ENCODE results near the gene PLAGL1. TPM values are rescaled to one million over a fixed set of nuclear protein-coding genes. Genes with fewer than 3 reads are reported as not detected.

PLAGL1 gene
- total RNA-seq, 1 experiment from 2014 or later = 24.3 TPM

DNA sequence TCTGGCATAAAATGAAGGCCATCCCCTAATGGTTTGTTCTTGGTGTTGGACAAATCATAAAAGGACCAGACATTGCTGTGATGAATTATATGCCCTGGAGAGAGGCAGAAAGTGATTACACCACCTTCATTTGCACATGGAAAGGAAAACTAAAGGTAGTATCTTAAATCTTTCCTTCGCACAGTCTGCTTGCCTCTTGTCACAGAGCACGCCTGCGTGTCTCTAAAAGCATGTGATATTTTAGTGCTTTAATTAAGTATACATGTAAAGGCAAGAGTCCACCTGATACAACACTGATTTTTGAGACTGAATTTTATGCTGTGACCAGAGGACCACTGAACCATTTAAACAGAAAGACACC lies 28.8 kb upstream of the PLAGL1 start:
- intact Hi-C loops (cut with micrococcal nuclease; ENCODE audit: unreplicated experiment) (no loop called here), in situ Hi-C loops (cut with HindIII; ENCODE audit: low pct_unique_long_range_greater_than_20kb, low sequenced_read_pairs) (no loop called here)
- TF ChIP-seq SIN3A (IDR thresholded peaks at IDR 0.05; ENCODE audit: borderline replicate concordance, insufficient read depth, low read depth, low read length) (no peak), POLR2AphosphoS5 (IDR thresholded peaks at IDR 0.05; ENCODE audit: low read depth, low read length) (no peak), TCF7L2 (IDR thresholded peaks at IDR 0.05; ENCODE audit: low read depth, low read length) (no peak)
- TF ChIP-seq, protein P1, sequence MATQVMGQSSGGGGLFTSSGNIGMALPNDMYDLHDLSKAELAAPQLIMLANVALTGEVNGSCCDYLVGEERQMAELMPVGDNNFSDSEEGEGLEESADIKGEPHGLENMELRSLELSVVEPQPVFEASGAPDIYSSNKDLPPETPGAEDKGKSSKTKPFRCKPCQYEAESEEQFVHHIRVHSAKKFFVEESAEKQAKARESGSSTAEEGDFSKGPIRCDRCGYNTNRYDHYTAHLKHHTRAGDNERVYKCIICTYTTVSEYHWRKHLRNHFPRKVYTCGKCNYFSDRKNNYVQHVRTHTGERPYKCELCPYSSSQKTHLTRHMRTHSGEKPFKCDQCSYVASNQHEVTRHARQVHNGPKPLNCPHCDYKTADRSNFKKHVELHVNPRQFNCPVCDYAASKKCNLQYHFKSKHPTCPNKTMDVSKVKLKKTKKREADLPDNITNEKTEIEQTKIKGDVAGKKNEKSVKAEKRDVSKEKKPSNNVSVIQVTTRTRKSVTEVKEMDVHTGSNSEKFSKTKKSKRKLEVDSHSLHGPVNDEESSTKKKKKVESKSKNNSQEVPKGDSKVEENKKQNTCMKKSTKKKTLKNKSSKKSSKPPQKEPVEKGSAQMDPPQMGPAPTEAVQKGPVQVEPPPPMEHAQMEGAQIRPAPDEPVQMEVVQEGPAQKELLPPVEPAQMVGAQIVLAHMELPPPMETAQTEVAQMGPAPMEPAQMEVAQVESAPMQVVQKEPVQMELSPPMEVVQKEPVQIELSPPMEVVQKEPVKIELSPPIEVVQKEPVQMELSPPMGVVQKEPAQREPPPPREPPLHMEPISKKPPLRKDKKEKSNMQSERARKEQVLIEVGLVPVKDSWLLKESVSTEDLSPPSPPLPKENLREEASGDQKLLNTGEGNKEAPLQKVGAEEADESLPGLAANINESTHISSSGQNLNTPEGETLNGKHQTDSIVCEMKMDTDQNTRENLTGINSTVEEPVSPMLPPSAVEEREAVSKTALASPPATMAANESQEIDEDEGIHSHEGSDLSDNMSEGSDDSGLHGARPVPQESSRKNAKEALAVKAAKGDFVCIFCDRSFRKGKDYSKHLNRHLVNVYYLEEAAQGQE (IDR thresholded peaks at IDR 0.05; ENCODE audit: insufficient read depth in 1 of 2, low read depth in 2 of 2, low read length in 1 of 2) = no peak
- TF ChIP-seq, protein P2, sequence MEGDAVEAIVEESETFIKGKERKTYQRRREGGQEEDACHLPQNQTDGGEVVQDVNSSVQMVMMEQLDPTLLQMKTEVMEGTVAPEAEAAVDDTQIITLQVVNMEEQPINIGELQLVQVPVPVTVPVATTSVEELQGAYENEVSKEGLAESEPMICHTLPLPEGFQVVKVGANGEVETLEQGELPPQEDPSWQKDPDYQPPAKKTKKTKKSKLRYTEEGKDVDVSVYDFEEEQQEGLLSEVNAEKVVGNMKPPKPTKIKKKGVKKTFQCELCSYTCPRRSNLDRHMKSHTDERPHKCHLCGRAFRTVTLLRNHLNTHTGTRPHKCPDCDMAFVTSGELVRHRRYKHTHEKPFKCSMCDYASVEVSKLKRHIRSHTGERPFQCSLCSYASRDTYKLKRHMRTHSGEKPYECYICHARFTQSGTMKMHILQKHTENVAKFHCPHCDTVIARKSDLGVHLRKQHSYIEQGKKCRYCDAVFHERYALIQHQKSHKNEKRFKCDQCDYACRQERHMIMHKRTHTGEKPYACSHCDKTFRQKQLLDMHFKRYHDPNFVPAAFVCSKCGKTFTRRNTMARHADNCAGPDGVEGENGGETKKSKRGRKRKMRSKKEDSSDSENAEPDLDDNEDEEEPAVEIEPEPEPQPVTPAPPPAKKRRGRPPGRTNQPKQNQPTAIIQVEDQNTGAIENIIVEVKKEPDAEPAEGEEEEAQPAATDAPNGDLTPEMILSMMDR (IDR thresholded peaks at IDR 0.05) = no peak
- Histone ChIP-seq H3K4me3 (ENCODE audit: low read depth in 2 of 2, low read length in 2 of 2) (no peak overlapping the region), H3K27me3 (ENCODE audit: control insufficient read depth, insufficient read depth, low read length) (no peaks in the 10 kb centered on the region), H3K4me1 (ENCODE audit: control insufficient read depth, insufficient read depth, low read length) (no peaks in the 10 kb centered on the region), H3K36me3 (ENCODE audit: control insufficient read depth, insufficient read depth, low read length) (no peaks in the 10 kb centered on the region), H3K9me3 (ENCODE audit: control insufficient read depth, insufficient read depth, low read depth, low read length) (no peaks in the 10 kb centered on the region), H3K27ac (ENCODE audit: low read length) (no peak overlapping the region)
- ChIA-PET CTCF (no interaction called here), POLR2A (no interaction called here)
- ATAC-seq (no peak), DNase-seq (ENCODE audit: low read depth, low spot score) (no peak)
- BruUV-seq (replicated peaks) = no TSS peak

DNA sequence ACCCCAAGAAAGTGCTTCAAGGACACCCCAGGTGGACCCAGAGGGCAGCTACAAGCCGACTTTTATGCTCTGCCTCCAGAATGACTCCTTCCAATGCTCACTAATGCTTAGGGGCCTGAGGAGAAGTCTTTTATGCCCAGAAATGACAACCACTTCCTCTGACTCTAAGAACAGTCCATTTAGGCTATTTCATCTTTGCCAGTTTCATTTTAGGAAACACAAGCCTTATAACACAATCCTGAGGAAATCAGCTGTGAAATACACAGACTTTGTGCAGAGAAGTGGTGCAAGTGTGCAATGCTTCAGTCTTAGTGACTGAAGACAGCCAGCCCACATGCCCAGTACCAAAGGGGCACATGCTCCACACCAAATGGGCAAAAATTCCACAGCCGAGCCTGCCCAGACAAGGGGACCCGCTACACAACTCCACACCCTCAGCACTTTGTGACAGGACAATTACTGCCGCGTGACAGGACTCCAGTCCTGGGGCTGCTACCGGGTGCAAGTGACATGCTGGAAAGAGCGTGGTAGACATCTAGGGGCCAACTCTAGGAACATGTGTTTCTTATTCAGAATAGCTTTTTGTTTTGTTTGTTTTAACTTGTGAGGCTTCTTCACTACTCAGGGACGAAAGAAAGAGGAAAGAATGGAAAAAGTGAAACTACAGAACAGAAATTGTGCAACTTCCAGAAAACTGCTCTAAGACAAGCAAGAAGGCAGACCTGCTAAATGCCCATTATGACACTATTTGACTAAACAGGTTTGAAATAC lies 28.2 kb upstream of the PLAGL1 start:
- Histone ChIP-seq H3K9me3 (ENCODE audit: control insufficient read depth, insufficient read depth, low read depth, low read length) (no peaks in the 10 kb centered on the region), H3K27ac (ENCODE audit: low read length) (no peak overlapping the region), H3K4me1 (ENCODE audit: control insufficient read depth, insufficient read depth, low read length) (no peaks in the 10 kb centered on the region), H3K27me3 (ENCODE audit: control insufficient read depth, insufficient read depth, low read length) (no peaks in the 10 kb centered on the region), H3K4me3 (ENCODE audit: low read depth in 2 of 2, low read length in 2 of 2) (no peak overlapping the region; a peak in 1 of 4 replicates), H3K36me3 (ENCODE audit: control insufficient read depth, insufficient read depth, low read length) (no peaks in the 10 kb centered on the region)
- in situ Hi-C loops (cut with HindIII; ENCODE audit: low pct_unique_long_range_greater_than_20kb, low sequenced_read_pairs) = no loop called here
- CTCF ChIA-PET = no interaction called here
- DNase-seq (ENCODE audit: low read depth, low spot score) (no peak), ATAC-seq (peak; percentile 82)
- no TSS peak for BruUV-seq (replicated peaks)
- intact Hi-C loops (cut with micrococcal nuclease; ENCODE audit: unreplicated experiment) = no loop called here
- TF ChIP-seq, protein P1 (IDR thresholded peaks at IDR 0.05; ENCODE audit: insufficient read depth in 1 of 2, low read depth in 2 of 2, low read length in 1 of 2) = no peak
- no peak for TF ChIP-seq POLR2AphosphoS5 (IDR thresholded peaks at IDR 0.05; ENCODE audit: low read depth, low read length)
- TF ChIP-seq, protein P2 (IDR thresholded peaks at IDR 0.05) = peak; percentile 38
- no peak for TF ChIP-seq TCF7L2 (IDR thresholded peaks at IDR 0.05; ENCODE audit: low read depth, low read length)
- TF ChIP-seq SIN3A (IDR thresholded peaks at IDR 0.05; ENCODE audit: borderline replicate concordance, insufficient read depth, low read depth, low read length) = no peak
- POLR2A ChIA-PET = no interaction called here
